ENCODE measurements around the gene ACP1.

DNA sequence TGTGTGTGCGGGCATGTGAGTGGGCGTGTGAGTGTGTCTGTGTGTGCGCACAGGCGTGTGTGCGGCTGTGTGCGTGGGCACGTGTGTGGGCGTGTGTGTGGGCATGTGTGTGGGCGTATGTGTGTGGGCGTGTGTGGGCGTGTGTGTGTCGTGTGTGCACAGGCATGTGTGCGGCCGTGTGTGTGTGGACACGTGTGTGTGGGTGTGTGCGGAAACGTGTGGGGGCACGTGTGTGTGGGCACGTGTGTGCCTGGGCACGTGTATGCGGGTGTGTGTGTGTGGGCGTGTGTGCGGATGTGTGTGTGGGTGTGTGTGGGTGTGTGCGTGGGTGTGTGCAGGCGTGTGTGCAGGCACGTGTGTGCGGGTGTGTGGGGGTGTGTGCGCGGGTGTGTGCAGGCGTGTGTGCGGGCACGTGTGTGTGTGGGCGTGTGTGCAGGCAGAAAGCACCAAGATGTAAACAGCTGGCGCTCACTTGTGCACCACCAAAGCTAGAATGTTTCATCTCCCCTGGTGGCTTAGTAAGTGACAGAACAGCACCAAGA, 54.4 kb downstream of the ACP1 start:
- TF ChIP-seq, protein P1, sequence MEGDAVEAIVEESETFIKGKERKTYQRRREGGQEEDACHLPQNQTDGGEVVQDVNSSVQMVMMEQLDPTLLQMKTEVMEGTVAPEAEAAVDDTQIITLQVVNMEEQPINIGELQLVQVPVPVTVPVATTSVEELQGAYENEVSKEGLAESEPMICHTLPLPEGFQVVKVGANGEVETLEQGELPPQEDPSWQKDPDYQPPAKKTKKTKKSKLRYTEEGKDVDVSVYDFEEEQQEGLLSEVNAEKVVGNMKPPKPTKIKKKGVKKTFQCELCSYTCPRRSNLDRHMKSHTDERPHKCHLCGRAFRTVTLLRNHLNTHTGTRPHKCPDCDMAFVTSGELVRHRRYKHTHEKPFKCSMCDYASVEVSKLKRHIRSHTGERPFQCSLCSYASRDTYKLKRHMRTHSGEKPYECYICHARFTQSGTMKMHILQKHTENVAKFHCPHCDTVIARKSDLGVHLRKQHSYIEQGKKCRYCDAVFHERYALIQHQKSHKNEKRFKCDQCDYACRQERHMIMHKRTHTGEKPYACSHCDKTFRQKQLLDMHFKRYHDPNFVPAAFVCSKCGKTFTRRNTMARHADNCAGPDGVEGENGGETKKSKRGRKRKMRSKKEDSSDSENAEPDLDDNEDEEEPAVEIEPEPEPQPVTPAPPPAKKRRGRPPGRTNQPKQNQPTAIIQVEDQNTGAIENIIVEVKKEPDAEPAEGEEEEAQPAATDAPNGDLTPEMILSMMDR (IDR thresholded peaks at IDR 0.05; ENCODE audit: borderline replicate concordance, extremely low read depth, low read length, poor library complexity, severe bottlenecking): no peak
- TF ChIP-seq EZH2 (IDR thresholded peaks at IDR 0.05; ENCODE audit: borderline replicate concordance, low read depth, low read length, severe bottlenecking): no peak
